ENCODE data around the gene THAP5.

THAP5 gene

GRCh38 chr7:108609643-108610042, 40.1 kb upstream of the THAP5 start:
- DNase-seq (ENCODE audit: low read depth), result no peak
- no peak overlapping the region for H3K4me3 ChIP-seq (ENCODE audit: low read depth, low read length)
- no peak for TF ChIP-seq CTCF (IDR thresholded peaks at IDR 0.05; ENCODE audit: insufficient read depth, low read depth, low read length, missing control alignments)

GRCh38 chr7:108605559-108606201, 36.2 kb upstream of the THAP5 start:
- TF ChIP-seq CTCF (IDR thresholded peaks at IDR 0.05; ENCODE audit: insufficient read depth, low read depth, low read length, missing control alignments), result no peak
- DNase-seq (ENCODE audit: low read depth), result no peak
- no peak overlapping the region for H3K4me3 ChIP-seq (ENCODE audit: low read depth, low read length)

- no peak for DNase-seq (ENCODE audit: low read depth)
- no peak overlapping the region for H3K4me3 ChIP-seq (ENCODE audit: low read depth, low read length)
- no peak for TF ChIP-seq CTCF (IDR thresholded peaks at IDR 0.05; ENCODE audit: insufficient read depth, low read depth, low read length, missing control alignments)
Observed at GRCh38 chr7:108604307-108605077, 35.0 kb upstream of the THAP5 start.

GRCh38 chr7:108603656-108604306, 34.3 kb upstream of the THAP5 start:
- TF ChIP-seq CTCF (IDR thresholded peaks at IDR 0.05; ENCODE audit: insufficient read depth, low read depth, low read length, missing control alignments), result no peak
- no peak for DNase-seq (ENCODE audit: low read depth)
- no peak overlapping the region for H3K4me3 ChIP-seq (ENCODE audit: low read depth, low read length)

- no peak for DNase-seq (ENCODE audit: low read depth)
- H3K4me3 ChIP-seq (ENCODE audit: low read depth, low read length), result no peak overlapping the region
Observed at GRCh38 chr7:108600399-108600798, 30.9 kb upstream of the THAP5 start.

More at GRCh38 chr7:108600399-108600798, 30.9 kb upstream of the THAP5 start:
- no peak for TF ChIP-seq CTCF (IDR thresholded peaks at IDR 0.05; ENCODE audit: insufficient read depth, low read depth, low read length, missing control alignments)
